ENCODE measurements around the gene ARHGAP24.

DNA sequence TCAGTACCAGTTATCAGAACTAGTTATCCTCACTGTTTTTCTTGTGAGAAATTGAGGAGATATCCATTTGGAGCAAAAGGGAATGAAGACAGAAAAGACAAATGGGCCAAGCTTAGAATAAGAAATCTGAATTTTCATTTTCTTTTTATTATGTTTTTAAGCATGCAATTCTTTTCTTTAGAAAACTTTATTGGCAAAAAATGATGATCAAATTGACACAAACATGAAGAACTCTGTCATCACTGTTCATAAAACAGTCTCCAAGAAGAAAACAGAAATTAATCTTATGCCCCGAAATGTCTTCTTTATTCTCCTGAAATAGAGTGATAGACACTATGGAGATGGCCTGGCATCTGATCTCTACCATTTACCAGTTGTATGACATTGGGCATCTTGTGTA lies 139.0 kb downstream of the ARHGAP24 start:
- TF ChIP-seq, protein P1, sequence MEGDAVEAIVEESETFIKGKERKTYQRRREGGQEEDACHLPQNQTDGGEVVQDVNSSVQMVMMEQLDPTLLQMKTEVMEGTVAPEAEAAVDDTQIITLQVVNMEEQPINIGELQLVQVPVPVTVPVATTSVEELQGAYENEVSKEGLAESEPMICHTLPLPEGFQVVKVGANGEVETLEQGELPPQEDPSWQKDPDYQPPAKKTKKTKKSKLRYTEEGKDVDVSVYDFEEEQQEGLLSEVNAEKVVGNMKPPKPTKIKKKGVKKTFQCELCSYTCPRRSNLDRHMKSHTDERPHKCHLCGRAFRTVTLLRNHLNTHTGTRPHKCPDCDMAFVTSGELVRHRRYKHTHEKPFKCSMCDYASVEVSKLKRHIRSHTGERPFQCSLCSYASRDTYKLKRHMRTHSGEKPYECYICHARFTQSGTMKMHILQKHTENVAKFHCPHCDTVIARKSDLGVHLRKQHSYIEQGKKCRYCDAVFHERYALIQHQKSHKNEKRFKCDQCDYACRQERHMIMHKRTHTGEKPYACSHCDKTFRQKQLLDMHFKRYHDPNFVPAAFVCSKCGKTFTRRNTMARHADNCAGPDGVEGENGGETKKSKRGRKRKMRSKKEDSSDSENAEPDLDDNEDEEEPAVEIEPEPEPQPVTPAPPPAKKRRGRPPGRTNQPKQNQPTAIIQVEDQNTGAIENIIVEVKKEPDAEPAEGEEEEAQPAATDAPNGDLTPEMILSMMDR (IDR thresholded peaks at IDR 0.05) = no peak
- no peak for TF ChIP-seq EZH2 (IDR thresholded peaks at IDR 0.05; ENCODE audit: borderline replicate concordance, insufficient read depth, low read depth, low read length, poor library complexity, severe bottlenecking)
